ENCODE data around the gene PAH.

GRCh38 chr12:102918840-102919239 is 1.8 kb upstream of the PAH start:
- TF ChIP-seq, protein P1, sequence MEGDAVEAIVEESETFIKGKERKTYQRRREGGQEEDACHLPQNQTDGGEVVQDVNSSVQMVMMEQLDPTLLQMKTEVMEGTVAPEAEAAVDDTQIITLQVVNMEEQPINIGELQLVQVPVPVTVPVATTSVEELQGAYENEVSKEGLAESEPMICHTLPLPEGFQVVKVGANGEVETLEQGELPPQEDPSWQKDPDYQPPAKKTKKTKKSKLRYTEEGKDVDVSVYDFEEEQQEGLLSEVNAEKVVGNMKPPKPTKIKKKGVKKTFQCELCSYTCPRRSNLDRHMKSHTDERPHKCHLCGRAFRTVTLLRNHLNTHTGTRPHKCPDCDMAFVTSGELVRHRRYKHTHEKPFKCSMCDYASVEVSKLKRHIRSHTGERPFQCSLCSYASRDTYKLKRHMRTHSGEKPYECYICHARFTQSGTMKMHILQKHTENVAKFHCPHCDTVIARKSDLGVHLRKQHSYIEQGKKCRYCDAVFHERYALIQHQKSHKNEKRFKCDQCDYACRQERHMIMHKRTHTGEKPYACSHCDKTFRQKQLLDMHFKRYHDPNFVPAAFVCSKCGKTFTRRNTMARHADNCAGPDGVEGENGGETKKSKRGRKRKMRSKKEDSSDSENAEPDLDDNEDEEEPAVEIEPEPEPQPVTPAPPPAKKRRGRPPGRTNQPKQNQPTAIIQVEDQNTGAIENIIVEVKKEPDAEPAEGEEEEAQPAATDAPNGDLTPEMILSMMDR (IDR thresholded peaks at IDR 0.05) = no peak
- TF ChIP-seq GABPA (IDR thresholded peaks at IDR 0.05; ENCODE audit: low read depth) (no peak), RAD21 (IDR thresholded peaks at IDR 0.05; ENCODE audit: low read length) (no peak), ZBTB33 (IDR thresholded peaks at IDR 0.05; ENCODE audit: borderline replicate concordance, low read depth) (no peak), ELF1 (IDR thresholded peaks at IDR 0.05) (no peak), JUND (IDR thresholded peaks at IDR 0.05) (no peak)
- TF ChIP-seq, protein P2, sequence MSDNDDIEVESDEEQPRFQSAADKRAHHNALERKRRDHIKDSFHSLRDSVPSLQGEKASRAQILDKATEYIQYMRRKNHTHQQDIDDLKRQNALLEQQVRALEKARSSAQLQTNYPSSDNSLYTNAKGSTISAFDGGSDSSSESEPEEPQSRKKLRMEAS (IDR thresholded peaks at IDR 0.05; ENCODE audit: low read depth) = no peak

All from SK-N-SH (cell line).